Dermis microvascular lymphatic vessel endothelial cell (primary cell): ENCODE measurements around the gene PLA2G4D. TPM values are rescaled to one million over a fixed set of nuclear protein-coding genes. Genes with fewer than 3 reads are reported as not detected.
"Not testable (repeated sequence)": the region's sequence is repeated elsewhere in the genome, so short reads cannot be mapped to it uniquely, and the experiment has no call there.

ENCODE experiments used
- DNase-seq, 2 donors: peaks; one replicate each; pipeline versions ENCODE4 v3.0.0 to v3.0.0-alpha.2; 2010; ENCODE audit warnings: low read depth in 2 of 2
- total RNA-seq: library from RNA; depleted of rRNA; stranded (reverse); fragments of >200 nt; gene quantifications from 2 replicates; pipeline ENCODE4 v1.2.1, GENCODE V29; 2014

Gene PLA2G4D
- total RNA-seq, 1 donor from 2014 or later, result not detected

GRCh38 chr15:42091753-42092397 is 2.5 kb downstream of the PLA2G4D start:
- not testable (repeated sequence) for DNase-seq

GRCh38 chr15:42090781-42091180 is 3.6 kb downstream of the PLA2G4D start:
- peak; percentile 24 to 50 for DNase-seq

GRCh38 chr15:42090370-42090769 is 4.0 kb downstream of the PLA2G4D start:
- DNase-seq, result no peak

GRCh38 chr15:42089942-42090341 is 4.4 kb downstream of the PLA2G4D start:
- DNase-seq, result no peak

- DNase-seq, result no peak
These were observed 5.3 kb downstream of the PLA2G4D start for GRCh38 chr15:42088801-42089640.

- no peak for DNase-seq
These were observed 6.2 kb downstream of the PLA2G4D start for GRCh38 chr15:42087926-42088800.

- DNase-seq, result no peak
These were observed 6.9 kb downstream of the PLA2G4D start for GRCh38 chr15:42087460-42087859.

- DNase-seq, result no peak
These were observed 8.6 kb downstream of the PLA2G4D start for GRCh38 chr15:42085721-42086120.

- no peak for DNase-seq
These were observed 9.1 kb downstream of the PLA2G4D start for GRCh38 chr15:42085236-42085605.

GRCh38 chr15:42084465-42085235 is 9.7 kb downstream of the PLA2G4D start:
- DNase-seq, result peak; percentile 25 to 57

GRCh38 chr15:42083916-42084315 is 10.4 kb downstream of the PLA2G4D start:
- DNase-seq, result no peak

GRCh38 chr15:42083605-42083908 is 10.8 kb downstream of the PLA2G4D start:
- DNase-seq, result no peak

- DNase-seq, result no peak
These were observed 11.3 kb downstream of the PLA2G4D start for GRCh38 chr15:42082823-42083604.

GRCh38 chr15:42082141-42082540 is 12.2 kb downstream of the PLA2G4D start:
- no peak for DNase-seq

GRCh38 chr15:42080919-42081830 is 13.2 kb downstream of the PLA2G4D start:
- no peak for DNase-seq

GRCh38 chr15:42080186-42080918 is 14.0 kb downstream of the PLA2G4D start:
- DNase-seq, result no peak

- no peak for DNase-seq
These were observed 14.9 kb downstream of the PLA2G4D start for GRCh38 chr15:42079401-42079908.

- DNase-seq, result no peak
These were observed 15.5 kb downstream of the PLA2G4D start for GRCh38 chr15:42078903-42079302.

- no peak for DNase-seq
These were observed 16.7 kb downstream of the PLA2G4D start for GRCh38 chr15:42077689-42078088.
